Measurements from ENCODE around the gene EPN3.

DNA sequence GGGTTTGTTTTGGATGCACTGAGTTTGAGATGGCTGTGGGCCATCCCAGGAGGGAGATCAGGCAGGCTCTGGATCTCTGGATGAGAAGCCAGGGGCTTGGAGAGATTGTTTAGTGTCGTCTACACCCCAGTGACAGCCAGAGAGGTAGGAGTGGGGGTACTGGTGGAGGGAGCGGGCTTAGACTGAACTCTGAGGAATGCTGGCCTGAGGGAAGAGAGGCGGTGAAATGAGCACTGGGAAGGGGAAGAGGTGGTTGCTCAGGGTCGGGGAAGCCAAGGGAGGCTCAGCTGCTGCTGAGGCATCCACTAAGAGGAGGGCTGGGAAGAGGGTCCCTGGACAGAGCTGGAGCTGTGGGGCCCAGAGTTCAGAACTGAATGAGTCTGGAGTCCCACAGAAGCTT is 51.6 kb downstream of the EPN3 start:
- TF ChIP-seq, protein P1, sequence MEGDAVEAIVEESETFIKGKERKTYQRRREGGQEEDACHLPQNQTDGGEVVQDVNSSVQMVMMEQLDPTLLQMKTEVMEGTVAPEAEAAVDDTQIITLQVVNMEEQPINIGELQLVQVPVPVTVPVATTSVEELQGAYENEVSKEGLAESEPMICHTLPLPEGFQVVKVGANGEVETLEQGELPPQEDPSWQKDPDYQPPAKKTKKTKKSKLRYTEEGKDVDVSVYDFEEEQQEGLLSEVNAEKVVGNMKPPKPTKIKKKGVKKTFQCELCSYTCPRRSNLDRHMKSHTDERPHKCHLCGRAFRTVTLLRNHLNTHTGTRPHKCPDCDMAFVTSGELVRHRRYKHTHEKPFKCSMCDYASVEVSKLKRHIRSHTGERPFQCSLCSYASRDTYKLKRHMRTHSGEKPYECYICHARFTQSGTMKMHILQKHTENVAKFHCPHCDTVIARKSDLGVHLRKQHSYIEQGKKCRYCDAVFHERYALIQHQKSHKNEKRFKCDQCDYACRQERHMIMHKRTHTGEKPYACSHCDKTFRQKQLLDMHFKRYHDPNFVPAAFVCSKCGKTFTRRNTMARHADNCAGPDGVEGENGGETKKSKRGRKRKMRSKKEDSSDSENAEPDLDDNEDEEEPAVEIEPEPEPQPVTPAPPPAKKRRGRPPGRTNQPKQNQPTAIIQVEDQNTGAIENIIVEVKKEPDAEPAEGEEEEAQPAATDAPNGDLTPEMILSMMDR (IDR thresholded peaks at IDR 0.05) = no peak
- no peak for TF ChIP-seq POLR2AphosphoS5 (IDR thresholded peaks at IDR 0.05; ENCODE audit: insufficient read depth in 1 of 2, low read depth in 1 of 2)
